ENCODE data around the gene GP1BA. TPM values are rescaled to one million over a fixed set of nuclear protein-coding genes. Genes with fewer than 3 reads are reported as not detected.

The GP1BA gene
- not detected for total RNA-seq

GRCh38 chr17:4931963-4932362, at the start of gene GP1BA:
GP1BA (plus strand) TSS chr17:4932277; CDS start chr17:4932605, 328 bp downstream.
- DNase-seq, result no peak

GRCh38 chr17:4884489-4884888, 47.6 kb upstream of the GP1BA start:
- DNase-seq, result no peak

- DNase-seq, result no peak
Observed at GRCh38 chr17:4886830-4887229, 45.2 kb upstream of the GP1BA start.

- DNase-seq, result no peak
Observed at GRCh38 chr17:4887581-4887980, 44.5 kb upstream of the GP1BA start.

GRCh38 chr17:4891411-4892410, 40.4 kb upstream of the GP1BA start:
- DNase-seq, result no peak

GRCh38 chr17:4892499-4893221, 39.4 kb upstream of the GP1BA start:
- no peak for DNase-seq

GRCh38 chr17:4893272-4893671, 38.8 kb upstream of the GP1BA start:
- no peak for DNase-seq

- no peak for DNase-seq
Observed at GRCh38 chr17:4893721-4894560, 38.1 kb upstream of the GP1BA start.

GRCh38 chr17:4895121-4895520, 37.0 kb upstream of the GP1BA start:
- no peak for DNase-seq

GRCh38 chr17:4895657-4896331, 36.3 kb upstream of the GP1BA start:
- no peak for DNase-seq

GRCh38 chr17:4896332-4897197, 35.5 kb upstream of the GP1BA start:
- no peak for DNase-seq

- DNase-seq, result no peak
Observed at GRCh38 chr17:4897198-4897687, 34.8 kb upstream of the GP1BA start.

GRCh38 chr17:4897785-4898184, 34.3 kb upstream of the GP1BA start:
- no peak for DNase-seq

GRCh38 chr17:4898351-4898750, 33.7 kb upstream of the GP1BA start:
- DNase-seq, result no peak

- DNase-seq, result no peak
Observed at GRCh38 chr17:4898927-4899326, 33.1 kb upstream of the GP1BA start.

GRCh38 chr17:4899341-4900230, 32.5 kb upstream of the GP1BA start, which contains the start of gene C17orf107:
C17orf107 (plus strand) TSS chr17:4899536; CDS start chr17:4899763, 227 bp downstream.
- peak; percentile 93 for DNase-seq

- peak; percentile 58 for DNase-seq
Observed at GRCh38 chr17:4900231-4901107, 31.6 kb upstream of the GP1BA start.

- no peak for DNase-seq
Observed at GRCh38 chr17:4901108-4901647, 30.9 kb upstream of the GP1BA start.
